Endothelial cell of umbilical vein (primary cell): ENCODE measurements around the gene OR4D2. TPM values are rescaled to one million over a fixed set of nuclear protein-coding genes. Genes with fewer than 3 reads are reported as not detected.

Experiments used
- BruUV-seq: library from RNA; stranded (reverse); fragments of 400-500 nt; replicated peaks from 2 replicates; lab custom pipeline; 2021; lab: Mats Ljungman, UMichigan
- CTCF ChIA-PET: fragments of 300-600, 350-600 bp; sonication (Branson Sonifier 250); formaldehyde crosslinking; loops from one replicate; lab custom pipeline; 2021; ENCODE audit warnings: antibody characterized with exemption, inconsistent platforms; lab: Charles Lee
- POLR2A ChIA-PET: fragments of 300-600, 350-600 bp; sonication (Branson Sonifier 250); formaldehyde crosslinking; loops from one replicate; lab custom pipeline; 2021; ENCODE audit warnings: antibody characterized with exemption, inconsistent platforms; lab: Charles Lee
- DNase-seq: peaks from one replicate; pipeline ENCODE4 v3.0.0-alpha.2; 2011; ENCODE audit warnings: low read depth, low spot score
- FAIRE-seq: peaks from 2 replicates; lab custom pipeline; 2011; peaks lifted over from hg19 to GRCh38; lab: Jason Lieb, UNC
- H2AFZ ChIP-seq: 2 replicates; pipeline ENCODE4 v1.6.0; 2012; ENCODE audit warnings: low read depth, low read length, control low read depth, inconsistent platforms
- H3K27ac ChIP-seq: 2 replicates; pipeline ENCODE4 v1.5.1; 2011; ENCODE audit warnings: low read depth, mild to moderate bottlenecking, control low read depth, low read length, moderate library complexity; ENCODE audit not compliant: insufficient read depth
- H3K27me3 ChIP-seq, 2 experiments: 2 replicates each; pipeline versions ENCODE4 v1.6.0 to v1.6.1; 2011; ENCODE audit warnings: low read length in 2 of 2, mixed read lengths in 1 of 2; ENCODE audit not compliant: control insufficient read depth in 2 of 2, insufficient read depth in 2 of 2
- H3K36me3 ChIP-seq, 2 experiments: 2 replicates in 1 of 2; 3 replicates in 1 of 2; pipeline ENCODE4 v1.5.1; 2011; ENCODE audit warnings: low read length in 2 of 2, mild to moderate bottlenecking in 1 of 2, moderate library complexity in 1 of 2; ENCODE audit not compliant: control insufficient read depth in 2 of 2, insufficient read depth in 2 of 2; ENCODE audit errors: extremely low read depth in 1 of 2
- H3K4me1 ChIP-seq: 3 replicates; pipeline ENCODE4 v1.5.1; 2011; ENCODE audit warnings: mild to moderate bottlenecking, low read length; ENCODE audit not compliant: control insufficient read depth, insufficient read depth; ENCODE audit errors: extremely low read depth
- H3K4me2 ChIP-seq: 2 replicates; pipeline ENCODE4 v1.6.1; 2011; ENCODE audit warnings: low read length, control low read depth, mixed read lengths; ENCODE audit not compliant: insufficient read depth
- H3K4me3 ChIP-seq, 3 experiments: fragments of 200-600 bp in 1 of 3; sonication (generic), shearing (Covaris generic) in 1 of 3; replicated peaks in 1 of 3; 2 replicates each; pipeline ENCODE4 v1.5.1; 2011 to 2016; ENCODE audit warnings: control low read depth in 3 of 3, low read length in 3 of 3, mild to moderate bottlenecking in 2 of 3, inconsistent platforms in 1 of 3, low read depth in 1 of 3, moderate library complexity in 1 of 3; ENCODE audit not compliant: insufficient read depth in 1 of 3
- H3K79me2 ChIP-seq: 2 replicates; pipeline ENCODE4 v1.6.0; 2012; ENCODE audit warnings: low read length, inconsistent platforms; ENCODE audit not compliant: control insufficient read depth, insufficient read depth
- H3K9ac ChIP-seq: replicated peaks from 2 replicates; pipeline ENCODE3; 2011; ENCODE audit warnings: low read length, control low read depth; ENCODE audit not compliant: insufficient read depth; ENCODE audit errors: extremely low read depth
- H3K9me1 ChIP-seq: replicated peaks from 3 replicates; pipeline ENCODE4 v1.6.0; 2011; ENCODE audit warnings: mild to moderate bottlenecking, low read length; ENCODE audit not compliant: control insufficient read depth, insufficient read depth; ENCODE audit errors: extremely low read depth
- H3K9me3 ChIP-seq: replicated peaks from 2 replicates; pipeline ENCODE4 v1.5.1; 2012; ENCODE audit warnings: low read length, inconsistent platforms; ENCODE audit not compliant: control insufficient read depth, insufficient read depth
- H4K20me1 ChIP-seq: replicated peaks from 2 replicates; pipeline ENCODE3; 2011; ENCODE audit warnings: mild to moderate bottlenecking, low read length; ENCODE audit not compliant: control insufficient read depth, insufficient read depth; ENCODE audit errors: extremely low read depth
- EZH2 ChIP-seq: IDR thresholded peaks from 2 replicates; pipeline ENCODE4 v1.6.1; 2012; ENCODE audit warnings: borderline replicate concordance, low read depth, mild to moderate bottlenecking, moderate library complexity, low read length, inconsistent platforms; ENCODE audit not compliant: severe bottlenecking
- FOS ChIP-seq: IDR thresholded peaks from 2 replicates; pipeline ENCODE4 v1.6.1; 2011; ENCODE audit warnings: mild to moderate bottlenecking, low read length, moderate library complexity, borderline replicate concordance; ENCODE audit not compliant: insufficient read depth
- GATA2 ChIP-seq: IDR thresholded peaks from 2 replicates; pipeline ENCODE4 v1.7.0; 2011; ENCODE audit warnings: low read depth, mild to moderate bottlenecking, moderate library complexity, mixed read lengths, low read length; ENCODE audit not compliant: insufficient read length, insufficient read depth
- JUN ChIP-seq: IDR thresholded peaks from 2 replicates; pipeline ENCODE4 v1.6.1; 2011; ENCODE audit warnings: borderline replicate concordance, low read depth; ENCODE audit not compliant: insufficient read length, insufficient read depth
- MYC ChIP-seq: IDR thresholded peaks from one replicate; pipeline ENCODE4 v1.6.1; 2011; ENCODE audit warnings: mild to moderate bottlenecking, low read depth, low read length
- POLR2A ChIP-seq: IDR thresholded peaks from 2 replicates; pipeline ENCODE4 v1.6.1; 2012; ENCODE audit warnings: low read depth, mild to moderate bottlenecking, control low read depth, low read length
- POLR2AphosphoS5 ChIP-seq: IDR thresholded peaks from 2 replicates; pipeline ENCODE4 v1.6.1; 2012; ENCODE audit warnings: low read depth, mild to moderate bottlenecking, control low read depth, low read length, moderate library complexity; ENCODE audit not compliant: insufficient read depth
- dilution Hi-C: fragments of 300-500 bp; cut with MboI; formaldehyde crosslinking; loops from one replicate; pipeline ENCODE4 v1.15.0; 2019; ENCODE audit warnings: low sequenced_read_pairs; ENCODE audit not compliant: extremely low pct_ligation_motif_present
- intact Hi-C: fragments of 100-400 bp; cut with micrococcal nuclease; formaldehyde crosslinking; loops from one replicate; pipeline ENCODE4 v1.10.0; 2022
- polyA plus RNA-seq, 4 experiments: library from polyadenylated mRNA; depleted of rRNA in 3 of 4; stranded (reverse) in 3 of 4; unstranded in 1 of 4; fragments of >200 nt; gene quantifications; 2 replicates each; pipeline versions ENCODE4 v1.2.1 to v1.2.3, GENCODE V29; 2011 to 2012; ENCODE audit warnings: missing spikeins in 1 of 4
- total RNA-seq: library from RNA; stranded (reverse); gene quantifications from 2 replicates; pipeline ENCODE4 v1.2.3, GENCODE V29; 2021
- TF ChIP-seq, protein P1 (sequence below), 2 donors: IDR thresholded peaks; 1 replicate in 1 of 2; 2 replicates in 1 of 2; pipeline ENCODE4 v1.5.1; 2011; ENCODE audit warnings: low read length in 2 of 2, mild to moderate bottlenecking in 2 of 2, moderate library complexity in 2 of 2, control low read depth in 1 of 2, inconsistent platforms in 1 of 2, low read depth in 1 of 2; ENCODE audit not compliant: insufficient read depth in 1 of 2; ENCODE audit errors: extremely low read depth in 1 of 2
- TF ChIP-seq, protein P2 (sequence below): IDR thresholded peaks from 2 replicates; pipeline ENCODE4 v1.6.1; 2011; ENCODE audit not compliant: insufficient read depth, insufficient read length

OR4D2 gene
- total and polyA plus RNA-seq, 2 donors (not counting 3 experiments of a cell fraction or from before 2014, with no cell fraction given) = not detected

DNA sequence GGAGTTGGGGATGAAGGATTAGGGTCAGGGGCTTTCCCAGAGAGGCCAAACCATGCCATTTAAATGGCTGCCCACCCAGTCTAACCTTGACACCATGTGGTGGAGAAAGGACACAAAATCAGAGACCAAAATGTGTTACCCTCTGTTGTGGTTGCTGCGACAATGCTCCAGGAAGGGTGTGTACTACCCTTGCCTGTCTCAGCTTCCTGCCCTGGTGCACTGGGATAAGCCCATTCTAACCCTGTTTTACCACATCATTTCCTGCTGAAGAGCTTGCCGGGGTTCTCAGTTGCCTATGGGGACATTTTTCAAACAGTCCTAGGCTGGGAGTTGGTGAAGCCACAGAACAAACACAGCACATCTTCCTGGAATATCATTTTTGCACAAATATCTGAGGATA is 13.7 kb upstream of the OR4D2 start:
- H2AFZ ChIP-seq = no peak overlapping the region
- no peaks in the 10 kb centered on the region for H3K9me1 ChIP-seq
- dilution Hi-C loops (no loop called here), intact Hi-C loops (no loop called here)
- no peak overlapping the region for H3K4me3 ChIP-seq
- no peaks in the 10 kb centered on the region for H3K9me3 ChIP-seq
- FAIRE-seq = no peak
- no peak for DNase-seq
- H3K4me1 ChIP-seq = peaks cover 3% of the 10 kb centered on the region
- no peaks in the 10 kb centered on the region for H4K20me1 ChIP-seq
- H3K79me2 ChIP-seq = no peaks in the 10 kb centered on the region
- no TSS peak for BruUV-seq
- no peak overlapping the region for H3K4me2 ChIP-seq
- no peaks in the 10 kb centered on the region for H3K36me3 ChIP-seq
- no peak overlapping the region for H3K9ac ChIP-seq
- H3K27me3 ChIP-seq = peaks cover 30 to 31% of the 10 kb centered on the region in 2 experiments
- CTCF ChIA-PET = no interaction called here
- TF ChIP-seq POLR2AphosphoS5 (no peak), MYC (no peak), GATA2 (no peak), POLR2A (no peak), EZH2 (no peak), FOS (no peak), JUN (no peak)
- TF ChIP-seq, protein P1, sequence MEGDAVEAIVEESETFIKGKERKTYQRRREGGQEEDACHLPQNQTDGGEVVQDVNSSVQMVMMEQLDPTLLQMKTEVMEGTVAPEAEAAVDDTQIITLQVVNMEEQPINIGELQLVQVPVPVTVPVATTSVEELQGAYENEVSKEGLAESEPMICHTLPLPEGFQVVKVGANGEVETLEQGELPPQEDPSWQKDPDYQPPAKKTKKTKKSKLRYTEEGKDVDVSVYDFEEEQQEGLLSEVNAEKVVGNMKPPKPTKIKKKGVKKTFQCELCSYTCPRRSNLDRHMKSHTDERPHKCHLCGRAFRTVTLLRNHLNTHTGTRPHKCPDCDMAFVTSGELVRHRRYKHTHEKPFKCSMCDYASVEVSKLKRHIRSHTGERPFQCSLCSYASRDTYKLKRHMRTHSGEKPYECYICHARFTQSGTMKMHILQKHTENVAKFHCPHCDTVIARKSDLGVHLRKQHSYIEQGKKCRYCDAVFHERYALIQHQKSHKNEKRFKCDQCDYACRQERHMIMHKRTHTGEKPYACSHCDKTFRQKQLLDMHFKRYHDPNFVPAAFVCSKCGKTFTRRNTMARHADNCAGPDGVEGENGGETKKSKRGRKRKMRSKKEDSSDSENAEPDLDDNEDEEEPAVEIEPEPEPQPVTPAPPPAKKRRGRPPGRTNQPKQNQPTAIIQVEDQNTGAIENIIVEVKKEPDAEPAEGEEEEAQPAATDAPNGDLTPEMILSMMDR (IDR thresholded peaks at IDR 0.05; ENCODE audit: extremely low read depth in 1 of 2, insufficient read depth in 1 of 2, low read depth in 1 of 2, low read length in 2 of 2) = no peak
- TF ChIP-seq, protein P2, sequence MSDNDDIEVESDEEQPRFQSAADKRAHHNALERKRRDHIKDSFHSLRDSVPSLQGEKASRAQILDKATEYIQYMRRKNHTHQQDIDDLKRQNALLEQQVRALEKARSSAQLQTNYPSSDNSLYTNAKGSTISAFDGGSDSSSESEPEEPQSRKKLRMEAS = no peak
- POLR2A ChIA-PET = no interaction called here
- H3K27ac ChIP-seq = no peak overlapping the region
